ENCODE measurements around the gene PFN4. TPM values are rescaled to one million over a fixed set of nuclear protein-coding genes. Genes with fewer than 3 reads are reported as not detected.
A peak's percentile ranks its signal among the peaks of the same experiment; 100 is the strongest.

PFN4 gene
- total and polyA plus RNA-seq, 2 experiments from 2014 or later: 0.28 TPM; not detected in 1

- TF ChIP-seq ZNF462 (CRISPR knock-in tag; IDR thresholded peaks at IDR 0.05): no peak
- no peak for TF ChIP-seq JUNB (IDR thresholded peaks at IDR 0.05; ENCODE audit: unreplicated experiment)
Observed at GRCh38 chr2:24169023-24169422, 45.9 kb upstream of the PFN4 start (continued).

- Histone ChIP-seq H4K20me1 (replicated peaks; ENCODE audit: insufficient read depth) (no peaks in the 10 kb centered on the region), H2AFZ (peak overlapping the region; percentile 39), H3K4me1 (ENCODE audit: insufficient read depth) (no peaks in the 10 kb centered on the region; the same call in 1 of the 2 replicates), H3F3A (replicated peaks; ENCODE audit: low read depth) (no peaks in the 10 kb centered on the region), H3K4me2 (no peak overlapping the region), H3K36me3 (ENCODE audit: insufficient read depth) (no peaks in the 10 kb centered on the region), H3K4me3 (no peak overlapping the region), H3K79me2 (replicated peaks; ENCODE audit: insufficient read depth) (no peaks in the 10 kb centered on the region), H3K9me2 (ENCODE audit: insufficient read depth) (no peaks in the 10 kb centered on the region), H3K27ac (ENCODE audit: low read depth) (no peak overlapping the region), H3K27me3 (ENCODE audit: insufficient read depth) (no peaks in the 10 kb centered on the region)
- ATAC-seq: peak; percentile 93
- DNase-seq (ENCODE audit: low spot score): peak; percentile 81
- H3K36me3 Mint-ChIP-seq (ENCODE audit: low read depth): peaks cover 11% of the 10 kb centered on the region; the same call in 2 of the 3 replicates
- peaks cover 10% of the 10 kb centered on the region; the same call in 2 of the 3 replicates for H3K9me3 Mint-ChIP-seq
- peaks cover 10% of the 10 kb centered on the region for H3K27me3 Mint-ChIP-seq (ENCODE audit: insufficient read depth, low read depth, poor library complexity)
- peaks cover 10% of the 10 kb centered on the region; the same call in 2 of the 3 replicates for H3K4me1 Mint-ChIP-seq
- no peak for TF ChIP-seq CREB1 (CRISPR knock-in tag; IDR thresholded peaks at IDR 0.05; ENCODE audit: low read depth)
- TF ChIP-seq STAT1 (IDR thresholded peaks at IDR 0.05; ENCODE audit: unreplicated experiment): no peak
- no peak for TF ChIP-seq NANOG (IDR thresholded peaks at IDR 0.05; ENCODE audit: borderline replicate concordance)
- TF ChIP-seq ZNF462 (CRISPR knock-in tag; IDR thresholded peaks at IDR 0.05): no peak
- peak; percentile 73 to 91 for TF ChIP-seq CTCF (conservative IDR thresholded peaks at IDR 0.05; ENCODE audit: low read depth in 2 of 2)
- H3K27ac Mint-ChIP-seq: no peak overlapping the region
- H3K4me3 Mint-ChIP-seq: no peak overlapping the region; the same call in 2 of the 3 replicates
Observed at GRCh38 chr2:24164416-24164973, 41.4 kb upstream of the PFN4 start.

All from GM23338 (cell line).